ENCODE measurements around the gene KIF22. TPM values are rescaled to one million over a fixed set of nuclear protein-coding genes. Genes with fewer than 3 reads are reported as not detected.

KIF22 gene
- total RNA-seq, 3 donors from 2014 or later, result 24.7 to 56.2 (median 53.0) TPM

DNA sequence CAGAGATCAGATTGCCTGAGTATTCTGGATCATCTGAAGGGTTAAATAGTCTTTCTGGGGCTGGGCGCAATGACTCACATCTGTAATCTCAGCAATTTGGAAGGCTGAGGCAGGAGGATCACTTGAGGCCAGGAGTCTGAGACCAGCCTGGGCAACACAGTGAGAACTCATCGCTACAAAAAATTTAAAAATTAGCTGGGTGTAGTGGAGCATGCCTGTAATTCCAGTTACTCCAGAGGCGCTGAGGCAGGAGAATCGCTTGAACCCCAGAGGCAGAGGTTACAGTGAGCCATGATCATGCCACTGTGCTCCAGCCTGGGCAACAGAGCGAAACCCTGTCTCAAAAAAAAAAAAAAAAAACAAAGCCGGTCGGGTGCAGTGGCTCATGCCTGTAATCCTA is 45.4 kb downstream of the KIF22 start:
- ATAC-seq (no peak), DNase-seq (no peak)
- Histone ChIP-seq H3K4me3 (no peak overlapping the region), H3K4me1 (ENCODE audit: low read depth) (no peaks in the 10 kb centered on the region), H3K36me3 (ENCODE audit: low read depth) (peaks cover 29% of the 10 kb centered on the region), H3K9me3 (no peaks in the 10 kb centered on the region)
- intact Hi-C loops (cut with DNase I, micrococcal nuclease), result no loop called here
- TF ChIP-seq, protein P1, sequence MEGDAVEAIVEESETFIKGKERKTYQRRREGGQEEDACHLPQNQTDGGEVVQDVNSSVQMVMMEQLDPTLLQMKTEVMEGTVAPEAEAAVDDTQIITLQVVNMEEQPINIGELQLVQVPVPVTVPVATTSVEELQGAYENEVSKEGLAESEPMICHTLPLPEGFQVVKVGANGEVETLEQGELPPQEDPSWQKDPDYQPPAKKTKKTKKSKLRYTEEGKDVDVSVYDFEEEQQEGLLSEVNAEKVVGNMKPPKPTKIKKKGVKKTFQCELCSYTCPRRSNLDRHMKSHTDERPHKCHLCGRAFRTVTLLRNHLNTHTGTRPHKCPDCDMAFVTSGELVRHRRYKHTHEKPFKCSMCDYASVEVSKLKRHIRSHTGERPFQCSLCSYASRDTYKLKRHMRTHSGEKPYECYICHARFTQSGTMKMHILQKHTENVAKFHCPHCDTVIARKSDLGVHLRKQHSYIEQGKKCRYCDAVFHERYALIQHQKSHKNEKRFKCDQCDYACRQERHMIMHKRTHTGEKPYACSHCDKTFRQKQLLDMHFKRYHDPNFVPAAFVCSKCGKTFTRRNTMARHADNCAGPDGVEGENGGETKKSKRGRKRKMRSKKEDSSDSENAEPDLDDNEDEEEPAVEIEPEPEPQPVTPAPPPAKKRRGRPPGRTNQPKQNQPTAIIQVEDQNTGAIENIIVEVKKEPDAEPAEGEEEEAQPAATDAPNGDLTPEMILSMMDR (IDR thresholded peaks at IDR 0.05), result no peak

DNA sequence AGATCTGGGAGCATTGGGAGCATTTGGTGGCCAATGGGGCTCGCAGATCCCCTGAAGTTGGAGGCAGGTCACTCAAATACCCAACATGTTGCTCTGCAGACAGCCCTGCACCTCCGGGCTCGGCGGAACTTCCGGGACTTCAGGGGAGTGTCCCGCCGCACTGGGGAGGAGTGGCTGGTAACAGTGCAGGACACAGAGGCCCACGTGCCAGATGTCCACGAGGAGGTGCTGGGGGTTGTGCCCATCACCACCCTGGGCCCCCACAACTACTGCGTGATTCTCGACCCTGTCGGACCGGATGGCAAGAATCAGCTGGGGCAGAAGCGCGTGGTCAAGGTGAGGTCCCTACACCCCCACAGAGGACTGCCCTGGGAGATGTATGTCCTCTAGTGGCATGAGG is 46.1 kb downstream of the KIF22 start:
- DNase-seq (no peak), ATAC-seq (peak; percentile 12)
- H3K36me3 ChIP-seq (ENCODE audit: low read depth), result peaks cover 33% of the 10 kb centered on the region
- TF ChIP-seq, protein P1 (IDR thresholded peaks at IDR 0.05), result no peak
- intact Hi-C loops (cut with DNase I, micrococcal nuclease), result no loop called here
- H3K4me1 ChIP-seq (ENCODE audit: low read depth), result no peaks in the 10 kb centered on the region
- no peak overlapping the region for H3K4me3 ChIP-seq
- H3K9me3 ChIP-seq, result no peaks in the 10 kb centered on the region

DNA sequence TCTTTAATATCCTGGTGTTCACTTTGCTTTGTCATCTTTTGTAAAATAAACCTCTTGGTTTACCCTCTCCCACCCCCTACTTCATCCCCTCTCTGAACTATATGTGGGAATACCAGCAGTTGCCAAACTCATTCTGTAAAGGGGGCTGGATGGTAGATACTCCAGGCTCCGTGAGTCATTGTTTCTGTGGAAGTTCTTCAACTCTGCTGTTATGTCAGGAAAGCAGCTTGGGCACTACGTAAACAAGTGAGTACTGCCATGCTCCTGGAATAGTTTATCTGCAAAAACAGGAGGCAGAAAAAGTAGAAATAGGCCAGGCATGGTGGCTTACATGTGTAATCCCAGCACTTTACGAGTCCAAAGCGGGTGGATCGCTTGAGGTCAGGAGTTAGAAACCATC is 47.3 kb downstream of the KIF22 start:
- TF ChIP-seq, protein P1 (IDR thresholded peaks at IDR 0.05), result no peak
- H3K9me3 ChIP-seq, result no peaks in the 10 kb centered on the region
- no peaks in the 10 kb centered on the region for H3K4me1 ChIP-seq (ENCODE audit: low read depth)
- DNase-seq, result no peak
- H3K36me3 ChIP-seq (ENCODE audit: low read depth), result peaks cover 42% of the 10 kb centered on the region
- no peak for ATAC-seq
- H3K4me3 ChIP-seq, result no peak overlapping the region
- intact Hi-C loops (cut with DNase I, micrococcal nuclease), result no loop called here

DNA sequence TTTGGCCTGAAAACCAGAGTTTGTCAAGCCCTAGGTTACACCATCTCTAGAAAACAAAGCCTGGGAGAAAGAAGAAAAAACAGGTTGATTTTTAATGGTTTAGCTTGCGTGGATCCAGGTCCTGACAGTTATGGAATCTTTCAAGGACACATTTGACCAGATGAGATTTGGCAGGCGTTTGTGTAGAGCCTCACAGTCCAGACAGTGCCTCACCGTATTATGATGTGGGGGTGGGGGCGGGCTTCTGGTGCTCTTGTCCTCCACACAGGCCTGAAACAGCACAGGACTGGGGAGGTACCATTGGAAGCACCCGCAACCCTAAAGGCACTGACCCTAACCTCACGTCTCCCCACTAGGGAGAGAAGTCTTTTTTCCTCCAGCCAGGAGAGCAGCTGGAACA is 49.3 kb downstream of the KIF22 start:
- H3K36me3 ChIP-seq (ENCODE audit: low read depth), result peaks cover 42% of the 10 kb centered on the region
- DNase-seq (no peak), ATAC-seq (no peak)
- intact Hi-C loops (cut with DNase I, micrococcal nuclease), result no loop called here
- H3K4me1 ChIP-seq (ENCODE audit: low read depth), result no peaks in the 10 kb centered on the region
- no peaks in the 10 kb centered on the region for H3K9me3 ChIP-seq
- TF ChIP-seq, protein P1 (IDR thresholded peaks at IDR 0.05), result no peak
- H3K4me3 ChIP-seq, result no peak overlapping the region

DNA sequence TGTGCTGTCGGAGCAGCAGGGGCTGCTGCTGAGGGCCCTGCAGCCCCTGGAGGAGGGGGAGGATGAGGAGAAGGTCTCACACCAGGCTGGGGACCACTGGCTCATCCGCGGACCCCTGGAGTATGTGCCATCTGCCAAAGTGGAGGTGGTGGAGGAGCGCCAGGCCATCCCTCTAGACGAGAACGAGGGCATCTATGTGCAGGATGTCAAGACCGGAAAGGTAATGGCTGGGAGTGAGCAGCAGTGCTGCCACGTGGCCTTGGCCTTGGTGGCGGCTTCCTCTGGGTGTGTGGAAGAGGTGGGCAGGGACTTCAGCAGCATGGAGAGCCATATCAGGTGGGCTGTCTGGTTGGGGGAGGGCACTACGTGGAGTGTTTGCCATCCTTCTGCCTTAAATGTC is 49.7 kb downstream of the KIF22 start:
- no peak for DNase-seq
- intact Hi-C loops (cut with DNase I, micrococcal nuclease), result no loop called here

More for the DNA sequence above, 49.7 kb downstream of the KIF22 start:
- TF ChIP-seq, protein P1 (IDR thresholded peaks at IDR 0.05), result no peak
- no peaks in the 10 kb centered on the region for H3K9me3 ChIP-seq
- no peak for ATAC-seq
- no peak overlapping the region for H3K4me3 ChIP-seq
- no peaks in the 10 kb centered on the region for H3K4me1 ChIP-seq (ENCODE audit: low read depth)
- H3K36me3 ChIP-seq (ENCODE audit: low read depth), result peaks cover 46% of the 10 kb centered on the region

Data from mucosa of descending colon (tissue), 3 donors.